CD4-positive, alpha-beta T cell treated with Interleukin-6 at 100 ng/mL for 8 hours (primary cell): ENCODE results near the gene ZBED1.
"Not testable (repeated sequence)": the region's sequence is repeated elsewhere in the genome, so short reads cannot be mapped to it uniquely, and the experiment has no call there.

Experiments
- DNase-seq: peaks from one replicate; pipeline ENCODE4 v3.0.0-alpha.2; 2020; ENCODE audit warnings: mixed read lengths, low spot score

ZBED1 gene

GRCh38 chrX:2474963-2475726 is 25.6 kb downstream of the ZBED1 start:
- DNase-seq, result no peak

GRCh38 chrX:2474280-2474962 is 26.4 kb downstream of the ZBED1 start:
- no peak for DNase-seq

- DNase-seq, result not testable (repeated sequence)
Observed at GRCh38 chrX:2473064-2473463, 27.7 kb downstream of the ZBED1 start.

- no peak for DNase-seq
Observed at GRCh38 chrX:2471641-2472040, 29.1 kb downstream of the ZBED1 start.

- not testable (repeated sequence) for DNase-seq
Observed at GRCh38 chrX:2471126-2471525, 29.6 kb downstream of the ZBED1 start.

GRCh38 chrX:2469852-2470251 is 30.9 kb downstream of the ZBED1 start:
- not testable (repeated sequence) for DNase-seq

GRCh38 chrX:2469196-2469685 is 31.5 kb downstream of the ZBED1 start:
- DNase-seq, result no peak

GRCh38 chrX:2468261-2469195 is 32.2 kb downstream of the ZBED1 start:
- no peak for DNase-seq

- no peak for DNase-seq
Observed at GRCh38 chrX:2466876-2467656, 33.7 kb downstream of the ZBED1 start.

- DNase-seq, result no peak
Observed at GRCh38 chrX:2464677-2465166, 36.1 kb downstream of the ZBED1 start.

GRCh38 chrX:2463973-2464676 is 36.7 kb downstream of the ZBED1 start:
- no peak for DNase-seq

- DNase-seq, result not testable (repeated sequence)
Observed at GRCh38 chrX:2463481-2463880, 37.3 kb downstream of the ZBED1 start.

- no peak for DNase-seq
Observed at GRCh38 chrX:2462780-2463179, 38.0 kb downstream of the ZBED1 start.

GRCh38 chrX:2462074-2462473 is 38.7 kb downstream of the ZBED1 start:
- DNase-seq, result no peak

- no peak for DNase-seq
Observed at GRCh38 chrX:2461711-2462016, 39.1 kb downstream of the ZBED1 start.

- DNase-seq, result not testable (repeated sequence)
Observed at GRCh38 chrX:2460821-2461710, 39.7 kb downstream of the ZBED1 start.

- DNase-seq, result not testable (repeated sequence)
Observed at GRCh38 chrX:2460048-2460447, 40.7 kb downstream of the ZBED1 start.

GRCh38 chrX:2458309-2458708 is 42.5 kb downstream of the ZBED1 start:
- DNase-seq, result no peak

- DNase-seq, result no peak
Observed at GRCh38 chrX:2457289-2458133, 43.3 kb downstream of the ZBED1 start.
